ENCODE results near the gene FMNL1. TPM values are rescaled to one million over a fixed set of nuclear protein-coding genes. Genes with fewer than 3 reads are reported as not detected.

The FMNL1 gene
- total RNA-seq, 1 experiment from 2014 or later = 0.63 TPM

- in situ Hi-C loops (cut with HindIII; ENCODE audit: low pct_unique_long_range_greater_than_20kb, low sequenced_read_pairs) = no loop called here
- no peak for DNase-seq (ENCODE audit: low read depth, low spot score)
Observed at GRCh38 chr17:45230787-45231480, 9.2 kb downstream of the FMNL1 start.

GRCh38 chr17:45231481-45232116 is 9.9 kb downstream of the FMNL1 start:
- DNase-seq (ENCODE audit: low read depth, low spot score) = peak; percentile 53
- in situ Hi-C loops (cut with HindIII; ENCODE audit: low pct_unique_long_range_greater_than_20kb, low sequenced_read_pairs) = no loop called here

GRCh38 chr17:45232514-45233422 is 11.1 kb downstream of the FMNL1 start:
- in situ Hi-C loops (cut with HindIII; ENCODE audit: low pct_unique_long_range_greater_than_20kb, low sequenced_read_pairs) = no loop called here
- DNase-seq (ENCODE audit: low read depth, low spot score) = no peak

- in situ Hi-C loops (cut with HindIII; ENCODE audit: low pct_unique_long_range_greater_than_20kb, low sequenced_read_pairs) = no loop called here
- DNase-seq (ENCODE audit: low read depth, low spot score) = no peak
Observed at GRCh38 chr17:45233423-45233924, 11.8 kb downstream of the FMNL1 start.

GRCh38 chr17:45234641-45235415 is 13.1 kb downstream of the FMNL1 start:
- peak; percentile 20 for DNase-seq (ENCODE audit: low read depth, low spot score)
- in situ Hi-C loops (cut with HindIII; ENCODE audit: low pct_unique_long_range_greater_than_20kb, low sequenced_read_pairs) = no loop called here

GRCh38 chr17:45235416-45236281 is 14.0 kb downstream of the FMNL1 start:
- in situ Hi-C loops (cut with HindIII; ENCODE audit: low pct_unique_long_range_greater_than_20kb, low sequenced_read_pairs) = no loop called here
- peak; percentile 79 for DNase-seq (ENCODE audit: low read depth, low spot score)

GRCh38 chr17:45236282-45236606 is 14.6 kb downstream of the FMNL1 start:
- in situ Hi-C loops (cut with HindIII; ENCODE audit: low pct_unique_long_range_greater_than_20kb, low sequenced_read_pairs) = no loop called here
- DNase-seq (ENCODE audit: low read depth, low spot score) = no peak

GRCh38 chr17:45237686-45238085 is 16.0 kb downstream of the FMNL1 start:
- in situ Hi-C loops (cut with HindIII; ENCODE audit: low pct_unique_long_range_greater_than_20kb, low sequenced_read_pairs) = no loop called here
- no peak for DNase-seq (ENCODE audit: low read depth, low spot score)

- no peak for DNase-seq (ENCODE audit: low read depth, low spot score)
- in situ Hi-C loops (cut with HindIII; ENCODE audit: low pct_unique_long_range_greater_than_20kb, low sequenced_read_pairs) = no loop called here
Observed at GRCh38 chr17:45238155-45238774, 16.6 kb downstream of the FMNL1 start.

- DNase-seq (ENCODE audit: low read depth, low spot score) = no peak
- in situ Hi-C loops (cut with HindIII; ENCODE audit: low pct_unique_long_range_greater_than_20kb, low sequenced_read_pairs) = no loop called here
Observed at GRCh38 chr17:45240905-45241327, 19.2 kb downstream of the FMNL1 start.

GRCh38 chr17:45241328-45242028 is 19.8 kb downstream of the FMNL1 start:
- DNase-seq (ENCODE audit: low read depth, low spot score) = no peak
- in situ Hi-C loops (cut with HindIII; ENCODE audit: low pct_unique_long_range_greater_than_20kb, low sequenced_read_pairs) = no loop called here

GRCh38 chr17:45242029-45242414 is 20.3 kb downstream of the FMNL1 start:
- in situ Hi-C loops (cut with HindIII; ENCODE audit: low pct_unique_long_range_greater_than_20kb, low sequenced_read_pairs) = no loop called here
- no peak for DNase-seq (ENCODE audit: low read depth, low spot score)

GRCh38 chr17:45243750-45244149 is 22.1 kb downstream of the FMNL1 start:
- in situ Hi-C loops (cut with HindIII; ENCODE audit: low pct_unique_long_range_greater_than_20kb, low sequenced_read_pairs) = no loop called here
- DNase-seq (ENCODE audit: low read depth, low spot score) = no peak

GRCh38 chr17:45244725-45245656 is 23.3 kb downstream of the FMNL1 start:
- in situ Hi-C loops (cut with HindIII; ENCODE audit: low pct_unique_long_range_greater_than_20kb, low sequenced_read_pairs) = no loop called here
- DNase-seq (ENCODE audit: low read depth, low spot score) = no peak

GRCh38 chr17:45246338-45246737 is 24.7 kb downstream of the FMNL1 start:
- no peak for DNase-seq (ENCODE audit: low read depth, low spot score)
- in situ Hi-C loops (cut with HindIII; ENCODE audit: low pct_unique_long_range_greater_than_20kb, low sequenced_read_pairs) = no loop called here

Data from SK-MEL-5 (cell line).